ENCODE data around the gene GMDS. TPM values are rescaled to one million over a fixed set of nuclear protein-coding genes. Genes with fewer than 3 reads are reported as not detected.

The GMDS gene
- total RNA-seq, 1 donor from 2014 or later: 31.4 TPM

GRCh38 chr6:2118136-2118535 lies 127.3 kb downstream of the GMDS start:
- intact Hi-C loops (cut with DNase I): no loop called here
- ATAC-seq (no peak), DNase-seq (ENCODE audit: low spot score) (no peak)

- intact Hi-C loops (cut with DNase I): no loop called here
- ATAC-seq: no peak
- no peak for DNase-seq (ENCODE audit: low spot score)
These were observed 128.0 kb downstream of the GMDS start for GRCh38 chr6:2117447-2117846.

- intact Hi-C loops (cut with DNase I): no loop called here
- DNase-seq (ENCODE audit: low spot score) (no peak), ATAC-seq (no peak)
These were observed 128.9 kb downstream of the GMDS start for GRCh38 chr6:2116496-2116895.

GRCh38 chr6:2114100-2114499 lies 131.3 kb downstream of the GMDS start:
- ATAC-seq (no peak), DNase-seq (ENCODE audit: low spot score) (no peak)
- intact Hi-C loops (cut with DNase I): no loop called here

- DNase-seq (ENCODE audit: low spot score): no peak
- ATAC-seq: peak; percentile 71
- intact Hi-C loops (cut with DNase I): no loop called here
These were observed 134.2 kb downstream of the GMDS start for GRCh38 chr6:2111162-2111677.

GRCh38 chr6:2110504-2110903 lies 134.9 kb downstream of the GMDS start:
- intact Hi-C loops (cut with DNase I): no loop called here
- no peak for DNase-seq (ENCODE audit: low spot score)
- ATAC-seq: peak; percentile 69

GRCh38 chr6:2109796-2110195 lies 135.6 kb downstream of the GMDS start:
- intact Hi-C loops (cut with DNase I): loop anchor here (5.0 kb wide), 1 partner anchor 507 kb away; no protein-coding TSS in a partner anchor

GRCh38 chr6:2108700-2109306 lies 136.6 kb downstream of the GMDS start:
- intact Hi-C loops (cut with DNase I): loop anchor here (5.0 kb wide), 1 partner anchor 507 kb away; no protein-coding TSS in a partner anchor
- ATAC-seq (no peak), DNase-seq (ENCODE audit: low spot score) (no peak)

More at GRCh38 chr6:2109796-2110195, 135.6 kb downstream of the GMDS start:
- DNase-seq (ENCODE audit: low spot score): no peak
- ATAC-seq: no peak

GRCh38 chr6:2104524-2104880 lies 140.9 kb downstream of the GMDS start:
- ATAC-seq (no peak), DNase-seq (ENCODE audit: low spot score) (no peak)
- intact Hi-C loops (cut with DNase I): loop anchor here (5.0 kb wide), 1 partner anchor 492 kb away; no protein-coding TSS in a partner anchor

- intact Hi-C loops (cut with DNase I): loop anchor here (5.0 kb wide), 1 partner anchor 492 kb away; no protein-coding TSS in a partner anchor
- ATAC-seq (peak; percentile 89), DNase-seq (ENCODE audit: low spot score) (no peak)
These were observed 141.5 kb downstream of the GMDS start for GRCh38 chr6:2103765-2104523.

- intact Hi-C loops (cut with DNase I): loop anchor here (5.0 kb wide), 1 partner anchor 491 kb away; no protein-coding TSS in a partner anchor
- DNase-seq (ENCODE audit: low spot score) (no peak), ATAC-seq (no peak)
These were observed 142.4 kb downstream of the GMDS start for GRCh38 chr6:2102966-2103365.

- ATAC-seq (peak; percentile 36), DNase-seq (ENCODE audit: low spot score) (no peak)
- intact Hi-C loops (cut with DNase I): loop anchor here (5.0 kb wide), 1 partner anchor 490 kb away; no protein-coding TSS in a partner anchor
These were observed 143.0 kb downstream of the GMDS start for GRCh38 chr6:2102316-2102883.

GRCh38 chr6:2101213-2101612 lies 144.2 kb downstream of the GMDS start:
- DNase-seq (ENCODE audit: low spot score) (no peak), ATAC-seq (peak; percentile 35)
- intact Hi-C loops (cut with DNase I): loop anchor here (5.0 kb wide), 1 partner anchor 489 kb away; no protein-coding TSS in a partner anchor

GRCh38 chr6:2099870-2100269 lies 145.5 kb downstream of the GMDS start:
- intact Hi-C loops (cut with DNase I): loop anchor here (5.0 kb wide), 1 partner anchor 488 kb away; no protein-coding TSS in a partner anchor
- DNase-seq (ENCODE audit: low spot score) (no peak), ATAC-seq (no peak)

GRCh38 chr6:2097464-2097863 lies 147.9 kb downstream of the GMDS start:
- DNase-seq (ENCODE audit: low spot score): no peak
- intact Hi-C loops (cut with DNase I): no loop called here
- ATAC-seq: no peak

- DNase-seq (ENCODE audit: low spot score) (no peak), ATAC-seq (no peak)
- intact Hi-C loops (cut with DNase I): no loop called here
These were observed 150.8 kb downstream of the GMDS start for GRCh38 chr6:2094642-2095041.

- intact Hi-C loops (cut with DNase I): no loop called here
- DNase-seq (ENCODE audit: low spot score): no peak
These were observed 159.0 kb downstream of the GMDS start for GRCh38 chr6:2086326-2086965.

GRCh38 chr6:2085657-2086056 lies 159.7 kb downstream of the GMDS start:
- intact Hi-C loops (cut with DNase I): no loop called here
- ATAC-seq: no peak
- no peak for DNase-seq (ENCODE audit: low spot score)

More at GRCh38 chr6:2086326-2086965, 159.0 kb downstream of the GMDS start:
- ATAC-seq: peak; percentile 86
